ENCODE data around the gene MAFB.

GRCh38 chr20:40728996-40729395, 40.0 kb upstream of the MAFB start:
- TF ChIP-seq, protein P1, sequence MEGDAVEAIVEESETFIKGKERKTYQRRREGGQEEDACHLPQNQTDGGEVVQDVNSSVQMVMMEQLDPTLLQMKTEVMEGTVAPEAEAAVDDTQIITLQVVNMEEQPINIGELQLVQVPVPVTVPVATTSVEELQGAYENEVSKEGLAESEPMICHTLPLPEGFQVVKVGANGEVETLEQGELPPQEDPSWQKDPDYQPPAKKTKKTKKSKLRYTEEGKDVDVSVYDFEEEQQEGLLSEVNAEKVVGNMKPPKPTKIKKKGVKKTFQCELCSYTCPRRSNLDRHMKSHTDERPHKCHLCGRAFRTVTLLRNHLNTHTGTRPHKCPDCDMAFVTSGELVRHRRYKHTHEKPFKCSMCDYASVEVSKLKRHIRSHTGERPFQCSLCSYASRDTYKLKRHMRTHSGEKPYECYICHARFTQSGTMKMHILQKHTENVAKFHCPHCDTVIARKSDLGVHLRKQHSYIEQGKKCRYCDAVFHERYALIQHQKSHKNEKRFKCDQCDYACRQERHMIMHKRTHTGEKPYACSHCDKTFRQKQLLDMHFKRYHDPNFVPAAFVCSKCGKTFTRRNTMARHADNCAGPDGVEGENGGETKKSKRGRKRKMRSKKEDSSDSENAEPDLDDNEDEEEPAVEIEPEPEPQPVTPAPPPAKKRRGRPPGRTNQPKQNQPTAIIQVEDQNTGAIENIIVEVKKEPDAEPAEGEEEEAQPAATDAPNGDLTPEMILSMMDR (tag by site-specific recombination; IDR thresholded peaks at IDR 0.05), result no peak
- TF ChIP-seq MYNN (tag by site-specific recombination; IDR thresholded peaks at IDR 0.05; ENCODE audit: borderline replicate concordance) (no peak), ZNF792 (tag by site-specific recombination; IDR thresholded peaks at IDR 0.05) (no peak), ATF2 (tag by site-specific recombination; IDR thresholded peaks at IDR 0.05; ENCODE audit: low read depth) (no peak), ZNF140 (tag by site-specific recombination; IDR thresholded peaks at IDR 0.05) (no peak), EGR2 (tag by site-specific recombination; IDR thresholded peaks at IDR 0.05; ENCODE audit: low read depth) (no peak), ZNF350 (tag by site-specific recombination; IDR thresholded peaks at IDR 0.05) (no peak), ZNF707 (tag by site-specific recombination; IDR thresholded peaks at IDR 0.05) (no peak), ZNF121 (tag by site-specific recombination; IDR thresholded peaks at IDR 0.05) (no peak), HIC1 (tag by site-specific recombination; IDR thresholded peaks at IDR 0.05) (no peak), ZNF211 (tag by site-specific recombination; IDR thresholded peaks at IDR 0.05; ENCODE audit: low read depth) (no peak), KLF10 (tag by site-specific recombination; IDR thresholded peaks at IDR 0.05) (no peak)
- TF ChIP-seq, protein P2, sequence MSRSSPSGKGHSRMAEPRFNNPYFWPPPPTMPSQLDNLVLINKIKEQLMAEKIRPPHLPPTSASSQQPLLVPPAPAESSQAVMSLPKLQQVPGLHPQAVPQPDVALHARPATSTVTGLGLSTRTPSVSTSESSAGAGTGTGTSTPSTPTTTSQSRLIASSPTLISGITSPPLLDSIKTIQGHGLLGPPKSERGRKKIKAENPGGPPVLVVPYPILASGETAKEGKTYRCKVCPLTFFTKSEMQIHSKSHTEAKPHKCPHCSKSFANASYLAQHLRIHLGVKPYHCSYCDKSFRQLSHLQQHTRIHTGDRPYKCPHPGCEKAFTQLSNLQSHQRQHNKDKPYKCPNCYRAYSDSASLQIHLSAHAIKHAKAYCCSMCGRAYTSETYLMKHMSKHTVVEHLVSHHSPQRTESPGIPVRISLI (tag by site-specific recombination; IDR thresholded peaks at IDR 0.05), result no peak
- TF ChIP-seq, protein P3, sequence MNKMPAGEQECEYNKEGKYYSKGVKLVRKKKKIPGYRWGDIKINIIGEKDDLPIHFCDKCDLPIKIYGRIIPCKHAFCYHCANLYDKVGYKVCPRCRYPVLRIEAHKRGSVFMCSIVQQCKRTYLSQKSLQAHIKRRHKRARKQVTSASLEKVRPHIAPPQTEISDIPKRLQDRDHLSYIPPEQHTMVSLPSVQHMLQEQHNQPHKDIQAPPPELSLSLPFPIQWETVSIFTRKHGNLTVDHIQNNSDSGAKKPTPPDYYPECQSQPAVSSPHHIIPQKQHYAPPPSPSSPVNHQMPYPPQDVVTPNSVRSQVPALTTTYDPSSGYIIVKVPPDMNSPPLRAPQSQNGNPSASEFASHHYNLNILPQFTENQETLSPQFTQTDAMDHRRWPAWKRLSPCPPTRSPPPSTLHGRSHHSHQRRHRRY (tag by site-specific recombination; IDR thresholded peaks at IDR 0.05), result no peak

Measured in HEK293 (cell line).